K562 (cell line): ENCODE results near the gene PYCR2. TPM values are rescaled to one million over a fixed set of nuclear protein-coding genes. Genes with fewer than 3 reads are reported as not detected.

Source experiments
- ARID4B ChIP-seq: sonication (generic); formaldehyde crosslinking; IDR thresholded peaks from 2 replicates; pipeline ENCODE4 v1.8.0; 2022; ENCODE audit warnings: mild to moderate bottlenecking, missing genetic modification reagents
- CHD2 ChIP-seq: IDR thresholded peaks from 2 replicates; pipeline ENCODE4 v1.6.1; 2011; ENCODE audit warnings: low read depth, low read length
- DACH1 ChIP-seq: fragments of 450-650 bp; IDR thresholded peaks from 2 replicates; pipeline ENCODE4 v1.6.1; 2018; ENCODE audit not compliant: partially characterized antibody
- E2F6 ChIP-seq, 2 experiments: IDR thresholded peaks; 2 replicates each; pipeline ENCODE4 v1.6.1; 2011; ENCODE audit warnings: borderline replicate concordance in 1 of 2, control low read depth in 1 of 2, low read depth in 1 of 2, low read length in 1 of 2, mild to moderate bottlenecking in 1 of 2, mixed read lengths in 1 of 2, moderate library complexity in 1 of 2; ENCODE audit not compliant: insufficient read depth in 1 of 2, insufficient read length in 1 of 2, poor library complexity in 1 of 2, severe bottlenecking in 1 of 2; ENCODE audit errors: extremely low read depth in 1 of 2
- FOXJ3 ChIP-seq: sonication (generic); formaldehyde crosslinking; IDR thresholded peaks from 2 replicates; pipeline ENCODE4 v1.4.0; 2020; ENCODE audit warnings: mild to moderate bottlenecking, missing genetic modification reagents
- HDAC1 ChIP-seq, 2 experiments: fragments of 450-650 bp; IDR thresholded peaks; 2 replicates each; pipeline ENCODE4 v1.6.1; 2016 to 2017; ENCODE audit warnings: inconsistent platforms in 1 of 2, mild to moderate bottlenecking in 1 of 2, moderate library complexity in 1 of 2
- PKNOX1 ChIP-seq: fragments of 450-650 bp; IDR thresholded peaks from 2 replicates; pipeline ENCODE4 v1.6.1; 2016
- POLR2AphosphoS5 ChIP-seq: IDR thresholded peaks from 2 replicates; pipeline ENCODE4 v1.6.1; 2011; ENCODE audit warnings: mild to moderate bottlenecking, low read depth, low read length, moderate library complexity; ENCODE audit not compliant: control insufficient read depth, insufficient read depth
- RAD51 ChIP-seq: fragments of 450-650 bp; IDR thresholded peaks from 2 replicates; pipeline ENCODE4 v1.7.1; 2016; ENCODE audit warnings: low read depth, mild to moderate bottlenecking, borderline replicate concordance
- SAFB2 ChIP-seq: fragments of 200-400 bp; formaldehyde crosslinking; IDR thresholded peaks from 2 replicates; pipeline ENCODE4 v1.6.1; 2018; ENCODE audit warnings: borderline replicate concordance, low read length, low read depth, moderate library complexity; ENCODE audit not compliant: severe bottlenecking
- TFAP4 ChIP-seq: sonication (generic); formaldehyde crosslinking; IDR thresholded peaks from 2 replicates; pipeline ENCODE4 v1.8.0; 2022; ENCODE audit warnings: missing genetic modification reagents, mild to moderate bottlenecking, moderate library complexity, borderline replicate concordance
- TOE1 ChIP-seq, 2 experiments: fragments of 450-650 bp in 1 of 2; sonication (generic) in 1 of 2; formaldehyde crosslinking in 1 of 2; IDR thresholded peaks; 2 replicates each; pipeline versions ENCODE4 v1.7.1 to v1.8.0; 2016 to 2022; ENCODE audit warnings: borderline replicate concordance in 2 of 2, mild to moderate bottlenecking in 2 of 2, antibody characterized with exemption in 1 of 2, inconsistent platforms in 1 of 2, low read depth in 1 of 2, missing genetic modification reagents in 1 of 2, moderate library complexity in 1 of 2
- YY1 ChIP-seq, 3 experiments: IDR thresholded peaks; 2 replicates each; pipeline ENCODE4 v1.6.1; 2011; ENCODE audit warnings: low read length in 2 of 3, mild to moderate bottlenecking in 2 of 3, moderate library complexity in 2 of 3, borderline replicate concordance in 1 of 3, control low read depth in 1 of 3, low read depth in 1 of 3; ENCODE audit not compliant: insufficient read depth in 3 of 3, insufficient replicate concordance in 2 of 3, control insufficient read depth in 1 of 3, insufficient read length in 1 of 3; ENCODE audit errors: extremely low read depth in 1 of 3
- ZFP1 ChIP-seq: fragments of 450-650 bp; formaldehyde crosslinking; IDR thresholded peaks from 2 replicates; pipeline ENCODE4 v1.4.0; 2020; ENCODE audit warnings: mild to moderate bottlenecking, mixed read lengths
- ZNF217 ChIP-seq: sonication (generic); formaldehyde crosslinking; IDR thresholded peaks from 2 replicates; pipeline ENCODE4 v1.8.0; 2022; ENCODE audit warnings: mild to moderate bottlenecking, missing genetic modification reagents
- ZNF764 ChIP-seq: fragments of 250-450 bp; sonication (Bioruptor Pico); IDR thresholded peaks from 2 replicates; pipeline ENCODE4 v1.4.0; 2020; ENCODE audit warnings: low read depth, mild to moderate bottlenecking, moderate library complexity
- polyA plus RNA-seq, 8 experiments: library from polyadenylated mRNA; depleted of rRNA in 4 of 8; stranded (reverse) in 5 of 8; unstranded in 3 of 8; fragments of >200 nt; fragmentation: Nextera tagmentation in 2 of 8; fragmentation: Illumina TruSeq in 1 of 8; extraction: Ambion mirVana in 2 of 8; extraction: Trizol in 1 of 8; gene quantifications; 2 replicates each; pipeline versions ENCODE4 v1.2.1 to v1.2.3, GENCODE V29; 2011 to 2014; ENCODE audit warnings: inconsistent platforms in 1 of 8, missing spikeins in 1 of 8
- total RNA-seq, 7 experiments: library from RNA; depleted of rRNA in 6 of 7; stranded (reverse); fragments of >200 nt in 6 of 7; fragmentation: Illumina TruSeq in 2 of 7; extraction: Trizol in 2 of 7; gene quantifications; 2 replicates each; pipeline versions ENCODE4 v1.2.1 to v1.2.3, GENCODE V29; 2011 to 2021; ENCODE audit warnings: low replicate concordance in 1 of 7

PYCR2 gene
- total and polyA plus RNA-seq, 9 of the 15 experiments (the other 6 are each of a cell fraction or from before 2014, with no cell fraction given) = 5.5 to 219 (median 127) TPM

GRCh38 chr1:225931270-225932136 is 7.5 kb upstream of the PYCR2 start (continued):
- TF ChIP-seq E2F6 (IDR thresholded peaks at IDR 0.05; ENCODE audit: borderline replicate concordance in 1 of 2, extremely low read depth in 1 of 2, insufficient read depth in 1 of 2, insufficient read length in 1 of 2, low read depth in 1 of 2, low read length in 1 of 2, poor library complexity in 1 of 2, severe bottlenecking in 1 of 2) (no peak), RAD51 (0 out of 2 replicates have a peak, but pooled peaks have one; percentile 9), TOE1 (IDR thresholded peaks at IDR 0.05; ENCODE audit: borderline replicate concordance) (0 out of 2 replicates have a peak, but pooled peaks have one; percentile 35), TOE1 (CRISPR knock-in tag; IDR thresholded peaks at IDR 0.05; ENCODE audit: borderline replicate concordance, low read depth) (0 out of 2 replicates have a peak, but pooled peaks have one; percentile 53), PKNOX1 (peak; percentile 40; the same call in 1 of the 2 replicates), ZNF764 (CRISPR knock-in tag) (no peak), YY1 (IDR thresholded peaks at IDR 0.05; ENCODE audit: borderline replicate concordance in 1 of 3, control insufficient read depth in 1 of 3, extremely low read depth in 1 of 3, insufficient read depth in 3 of 3, insufficient read length in 1 of 3, insufficient replicate concordance in 2 of 3, low read depth in 1 of 3, low read length in 2 of 3) (peak in 1 of 3 experiments; percentile 28), DACH1 (peak; percentile 83), ZFP1 (no peak), CHD2 (no peak), FOXJ3 (CRISPR knock-in tag) (no peak), SAFB2 (no peak), TFAP4 (CRISPR knock-in tag) (peak; percentile 82), HDAC1 (IDR thresholded peaks at IDR 0.05) (peak in 1 of 2 experiments; percentile 67; a peak in 2 of 4 replicates), ARID4B (CRISPR knock-in tag) (no peak), POLR2AphosphoS5 (0 out of 2 replicates have a peak, but pooled peaks have one; percentile 44), ZNF217 (CRISPR knock-in tag) (peak; percentile 77; the same call in 1 of the 2 replicates)
